B cell (primary cell): ENCODE results near the gene CALY.

Experiments used
- CTCF ChIP-seq: fragments of 200-600 bp; IDR thresholded peaks from one replicate; pipeline ENCODE4 v1.8.0; 2022; ENCODE audit warnings: antibody characterized with exemption, mild to moderate bottlenecking
- EZH2 ChIP-seq: IDR thresholded peaks from 2 replicates; pipeline ENCODE4 v1.6.1; 2012; ENCODE audit warnings: borderline replicate concordance, low read depth, mild to moderate bottlenecking, moderate library complexity, low read length; ENCODE audit not compliant: insufficient read depth, poor library complexity, severe bottlenecking

DNA sequence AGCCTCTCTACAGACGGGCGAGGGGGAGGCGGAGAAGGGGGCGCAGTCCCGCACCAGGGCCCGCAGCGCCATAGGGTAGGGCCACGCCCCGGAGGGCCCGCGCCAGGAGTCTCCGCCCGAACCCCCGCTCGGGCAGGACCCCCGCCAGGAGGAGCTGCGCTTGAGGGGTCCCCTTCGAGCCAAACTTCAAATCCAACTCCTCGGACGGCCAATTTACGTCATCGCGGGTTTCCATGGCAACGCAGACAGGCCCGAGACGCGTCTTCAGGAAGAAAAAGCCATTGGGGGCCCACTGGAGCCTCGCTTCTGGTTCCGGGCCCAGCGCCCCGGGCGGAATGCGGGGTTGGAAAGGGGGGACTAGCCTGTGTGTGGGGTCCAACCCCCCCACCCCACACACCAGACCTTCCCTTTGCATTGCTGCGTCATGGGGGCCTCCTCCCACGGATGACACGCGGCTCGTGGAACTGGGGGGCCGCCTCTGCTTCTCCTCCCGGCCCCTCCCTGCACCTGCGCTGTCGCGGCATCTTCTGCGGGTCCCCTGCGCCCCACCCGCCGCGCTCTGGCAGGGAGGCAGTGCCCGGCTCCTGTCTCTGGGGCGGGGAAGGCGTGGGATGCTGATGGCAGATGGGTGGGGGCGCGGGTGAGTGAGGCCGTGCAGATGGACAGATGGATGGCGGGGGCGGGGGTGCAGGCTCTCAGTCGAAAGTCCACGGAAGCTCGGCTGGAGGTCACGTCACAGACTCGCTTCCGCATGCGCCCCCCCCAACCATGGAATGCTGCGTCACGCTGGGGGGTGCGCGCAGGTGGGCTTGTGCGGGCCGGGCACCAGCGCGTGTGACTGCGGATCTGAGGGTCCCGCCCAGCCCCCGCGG is 1.2 kb downstream of the CALY start:
- no peak for TF ChIP-seq CTCF
- no peak for TF ChIP-seq EZH2
